Measurements from ENCODE around the gene BASP1.
"Not testable (repeated sequence)": the region's sequence is repeated elsewhere in the genome, so short reads cannot be mapped to it uniquely, and the experiment has no call there.

The BASP1 gene

DNA sequence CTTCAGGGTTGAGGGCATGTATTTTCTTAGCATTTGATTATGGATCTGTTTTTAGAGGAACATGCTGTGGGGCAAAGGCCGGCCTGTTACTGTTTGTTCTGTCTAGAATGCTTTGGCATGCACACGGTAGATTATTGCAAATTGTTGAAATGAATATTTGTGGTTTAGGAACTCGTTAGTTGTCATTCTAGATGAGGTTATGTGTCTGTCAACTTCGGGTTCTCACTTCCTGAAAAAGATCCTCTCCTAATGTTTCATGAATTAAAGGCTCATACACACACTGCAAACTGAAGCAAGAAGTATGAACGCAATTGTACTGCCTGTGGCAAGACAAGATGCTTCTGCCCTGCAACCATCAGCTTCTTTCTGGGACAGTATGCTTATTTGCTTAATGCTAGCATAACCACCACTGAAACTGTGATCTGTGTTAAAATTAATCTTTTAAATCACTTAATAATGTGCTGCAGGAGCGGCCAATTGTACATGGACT, 99.6 kb downstream of the BASP1 start:
- no peak for DNase-seq (ENCODE audit: low read depth, low spot score)

DNA sequence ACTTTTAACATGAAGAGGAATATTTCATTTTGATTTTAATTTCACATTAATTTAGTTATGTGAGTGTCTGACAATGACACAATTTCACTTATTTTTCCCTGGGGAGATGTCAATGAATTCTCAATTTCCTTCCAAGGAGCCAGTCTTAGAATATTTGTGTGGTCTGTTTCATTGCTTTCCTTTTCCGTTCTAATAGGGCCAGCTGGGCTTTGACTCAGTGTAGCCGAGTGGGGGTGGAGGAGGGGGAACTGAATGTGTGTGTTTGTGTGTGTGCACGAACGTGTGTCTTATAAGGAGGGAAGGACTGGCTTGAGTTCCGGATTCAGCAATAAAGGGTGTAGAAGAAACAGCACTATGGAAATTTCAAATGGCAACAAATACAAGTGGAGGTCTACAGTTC, 100.0 kb downstream of the BASP1 start:
- DNase-seq (ENCODE audit: low read depth, low spot score): no peak

DNA sequence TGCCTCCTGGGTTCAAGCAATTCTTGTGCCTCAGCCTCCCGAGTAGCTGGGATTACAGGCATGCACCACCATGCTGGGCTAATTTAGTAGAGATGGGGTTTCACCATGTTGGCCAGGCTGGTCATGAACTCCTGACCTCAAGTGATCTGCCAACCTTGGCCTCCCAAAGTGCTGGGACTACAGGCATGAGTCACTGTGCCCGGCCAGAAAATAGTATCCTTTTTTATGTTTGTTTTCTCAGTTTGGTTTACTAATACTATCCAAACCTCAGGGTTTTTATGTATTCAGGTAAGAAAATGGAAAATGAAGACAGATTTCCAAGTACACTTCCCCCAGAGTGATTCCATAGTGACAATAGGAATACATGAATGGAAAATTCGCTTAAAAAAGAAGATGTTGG, 101.7 kb downstream of the BASP1 start:
- not testable (repeated sequence) for DNase-seq (ENCODE audit: low read depth, low spot score)

DNA sequence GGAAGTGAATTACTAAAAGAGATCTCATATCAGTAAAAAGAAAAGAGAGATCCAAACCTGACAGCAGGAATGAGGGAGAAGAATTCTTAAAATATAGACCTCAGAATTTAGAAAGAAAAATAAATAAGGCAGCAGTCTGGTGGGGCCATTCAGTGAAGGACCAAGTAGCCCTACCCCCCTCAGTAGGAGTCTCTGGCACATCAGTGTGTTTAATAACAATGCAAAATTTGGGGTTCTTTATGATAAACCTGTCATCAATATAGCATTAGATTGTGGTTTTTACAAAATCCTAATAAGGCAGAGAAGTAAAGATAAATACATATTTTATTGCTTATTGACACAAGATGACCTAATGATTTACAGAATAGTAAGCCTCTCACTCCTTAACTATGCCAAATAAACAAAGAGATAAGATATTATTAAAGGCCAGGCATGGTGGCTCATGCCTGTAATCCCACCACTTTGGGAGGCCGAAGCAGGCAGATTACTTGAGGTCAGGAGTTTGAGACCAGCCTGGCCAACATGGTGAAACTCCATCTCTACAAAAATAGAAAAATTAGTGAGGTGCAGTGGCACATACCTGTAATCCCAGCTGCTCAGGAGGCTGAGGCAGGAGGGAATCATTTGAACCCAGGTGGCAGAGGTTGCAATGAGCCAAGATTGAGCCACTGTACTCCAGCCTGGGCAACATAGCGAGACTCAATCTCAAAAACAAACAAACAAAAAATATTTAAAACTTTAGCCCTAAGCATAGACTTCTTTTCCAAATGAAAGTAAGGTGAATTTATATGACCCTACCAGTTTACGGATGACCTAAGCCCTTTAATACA, 108.6 kb downstream of the BASP1 start:
- no peak for DNase-seq (ENCODE audit: low read depth, low spot score)

All from activated CD4-positive, CD25-positive, alpha-beta regulatory T cell treated with anti-CD3 and anti-CD28 coated beads, Interleukin-2, amount 50 U/mL, for 16 hours (primary cell).